Transverse colon (tissue), 4 donors: Measurements from ENCODE around the gene PKD2. TPM values are rescaled to one million over a fixed set of nuclear protein-coding genes. Genes with fewer than 3 reads are reported as not detected.

Experiments used
- DNase-seq: peaks from one replicate; pipeline ENCODE4 v3.0.0-alpha.2; 2019
- H3K27ac ChIP-seq, 4 donors: fragments of 200-600 bp; sonication (generic); 2 replicates each; pipeline ENCODE4 v1.5.1; 2016 to 2018; ENCODE audit warnings: inconsistent platforms in 4 of 4
- H3K27me3 ChIP-seq: fragments of 200-600 bp; sonication (generic); 2 replicates; pipeline ENCODE4 v1.5.1; 2017; ENCODE audit warnings: inconsistent platforms
- H3K36me3 ChIP-seq, 4 donors: fragments of 200-600 bp; sonication (generic); 2 replicates each; pipeline ENCODE4 v1.5.1; 2017 to 2019; ENCODE audit warnings: inconsistent platforms in 4 of 4
- H3K4me1 ChIP-seq, 4 donors: fragments of 200-600 bp; sonication (generic); 2 replicates each; pipeline ENCODE4 v1.5.1; 2017 to 2020; ENCODE audit warnings: inconsistent platforms in 4 of 4
- H3K4me3 ChIP-seq, 4 donors: fragments of 200-600 bp; sonication (generic); 1 replicate in 1 of 4; 2 replicates in 3 of 4; pipeline versions ENCODE4 v1.5.1 to v1.6.1; 2017 to 2019; ENCODE audit warnings: inconsistent platforms in 4 of 4
- H3K9me3 ChIP-seq, 2 donors: fragments of 200-600 bp; sonication (generic); 2 replicates each; pipeline ENCODE4 v1.5.1; 2017 to 2019; ENCODE audit warnings: inconsistent platforms in 2 of 2
- EP300 ChIP-seq: sonication (generic); formaldehyde crosslinking; IDR thresholded peaks from one replicate; pipeline ENCODE4 v1.6.1; 2017; ENCODE audit warnings: antibody characterized with exemption, low read depth
- POLR2A ChIP-seq: fragments of 450-650 bp; IDR thresholded peaks from one replicate; pipeline ENCODE4 v1.6.1; 2016; ENCODE audit warnings: antibody characterized with exemption, mild to moderate bottlenecking, moderate library complexity
- POLR2AphosphoS5 ChIP-seq, 3 donors: sonication (generic); formaldehyde crosslinking; IDR thresholded peaks; one replicate each; pipeline ENCODE4 v1.6.1; 2016; ENCODE audit warnings: antibody characterized with exemption in 3 of 3
- WGBS, 2 donors: methylation state at CpG; one replicate each; pipeline ENCODE4 v1.1.5; 2018; ENCODE audit warnings: low coverage in 1 of 2; 5-methylcytosine and 5-hydroxymethylcytosine counted together
- in situ Hi-C, 4 donors: fragments of 200-750 bp; cut with MboI; loops; one replicate each; pipeline versions ENCODE4 v1.15.0 to v1.15.1; 2017; ENCODE audit warnings: low sequenced_read_pairs in 3 of 4, low pct_ligation_motif_present in 1 of 4, low pct_unique_long_range_greater_than_20kb in 1 of 4
- intact Hi-C: fragments of 100-400 bp; cut with DNase I; formaldehyde crosslinking; loops from one replicate; pipeline ENCODE4 v1.15.1; 2023; ENCODE audit warnings: low total_unique reads
- total RNA-seq, 4 donors: library from RNA; depleted of rRNA; stranded (reverse); fragments of >200 nt; gene quantifications; one replicate each; pipeline ENCODE4 v1.1.0, GENCODE V29; 2016
- TF ChIP-seq, protein P1 (sequence below), 5 experiments: fragments of 200-600 bp in 3 of 5; fragments of 450-650 bp in 2 of 5; sonication (generic) in 3 of 5; IDR thresholded peaks; 1 replicate in 2 of 5; 2 replicates in 3 of 5; pipeline ENCODE4 v1.5.1; 2016 to 2017; ENCODE audit warnings: antibody characterized with exemption in 5 of 5, inconsistent platforms in 3 of 5, mild to moderate bottlenecking in 2 of 5, moderate library complexity in 1 of 5

Gene PKD2
- total RNA-seq, 4 donors from 2014 or later: 15.7 to 48.0 (median 21.5) TPM

DNA sequence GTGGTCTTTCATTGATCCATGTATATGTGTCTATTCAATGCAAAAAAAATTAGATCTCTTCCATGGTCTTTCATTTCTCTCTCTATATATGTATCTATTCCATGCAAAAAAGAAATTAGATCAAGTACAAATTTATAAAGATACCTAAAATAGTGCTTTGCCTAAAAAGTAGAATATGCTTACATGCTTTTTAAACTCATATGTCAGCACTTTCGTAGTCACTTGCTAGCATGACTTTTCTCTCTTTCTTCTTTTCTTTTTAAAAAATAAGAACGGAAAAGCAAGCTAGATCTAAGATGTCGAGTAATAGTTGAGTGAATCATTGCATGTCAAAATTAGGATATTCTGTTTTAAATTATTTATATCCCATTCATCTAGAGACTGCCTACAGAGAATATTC is 50.9 kb downstream of the PKD2 start:
- 98% methylated on average over 3 of the region's 3 CpGs for WGBS, 2 donors
- no peaks in the 10 kb centered on the region for H3K27me3 ChIP-seq
- no peak overlapping the region for H3K4me3 ChIP-seq
- no peaks in the 10 kb centered on the region for H3K9me3 ChIP-seq
- H3K4me1 ChIP-seq: peaks cover 0 to 14% (median 0%) of the 10 kb centered on the region in 4 donors
- intact Hi-C loops (no loop called here), in situ Hi-C loops (loop anchor here in 3 of 4 donors (10.0 kb wide), 1 partner anchor 147 kb away; no protein-coding TSS in a partner anchor)
- DNase-seq: no peak
- H3K36me3 ChIP-seq: peaks cover 0 to 26% (median 0%) of the 10 kb centered on the region in 4 donors
- H3K27ac ChIP-seq: no peak overlapping the region
- no peak for TF ChIP-seq EP300
- TF ChIP-seq, protein P1, sequence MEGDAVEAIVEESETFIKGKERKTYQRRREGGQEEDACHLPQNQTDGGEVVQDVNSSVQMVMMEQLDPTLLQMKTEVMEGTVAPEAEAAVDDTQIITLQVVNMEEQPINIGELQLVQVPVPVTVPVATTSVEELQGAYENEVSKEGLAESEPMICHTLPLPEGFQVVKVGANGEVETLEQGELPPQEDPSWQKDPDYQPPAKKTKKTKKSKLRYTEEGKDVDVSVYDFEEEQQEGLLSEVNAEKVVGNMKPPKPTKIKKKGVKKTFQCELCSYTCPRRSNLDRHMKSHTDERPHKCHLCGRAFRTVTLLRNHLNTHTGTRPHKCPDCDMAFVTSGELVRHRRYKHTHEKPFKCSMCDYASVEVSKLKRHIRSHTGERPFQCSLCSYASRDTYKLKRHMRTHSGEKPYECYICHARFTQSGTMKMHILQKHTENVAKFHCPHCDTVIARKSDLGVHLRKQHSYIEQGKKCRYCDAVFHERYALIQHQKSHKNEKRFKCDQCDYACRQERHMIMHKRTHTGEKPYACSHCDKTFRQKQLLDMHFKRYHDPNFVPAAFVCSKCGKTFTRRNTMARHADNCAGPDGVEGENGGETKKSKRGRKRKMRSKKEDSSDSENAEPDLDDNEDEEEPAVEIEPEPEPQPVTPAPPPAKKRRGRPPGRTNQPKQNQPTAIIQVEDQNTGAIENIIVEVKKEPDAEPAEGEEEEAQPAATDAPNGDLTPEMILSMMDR (IDR thresholded peaks at IDR 0.05): no peak
- no peak for TF ChIP-seq POLR2A
- no peak for TF ChIP-seq POLR2AphosphoS5 (IDR thresholded peaks at IDR 0.05)

DNA sequence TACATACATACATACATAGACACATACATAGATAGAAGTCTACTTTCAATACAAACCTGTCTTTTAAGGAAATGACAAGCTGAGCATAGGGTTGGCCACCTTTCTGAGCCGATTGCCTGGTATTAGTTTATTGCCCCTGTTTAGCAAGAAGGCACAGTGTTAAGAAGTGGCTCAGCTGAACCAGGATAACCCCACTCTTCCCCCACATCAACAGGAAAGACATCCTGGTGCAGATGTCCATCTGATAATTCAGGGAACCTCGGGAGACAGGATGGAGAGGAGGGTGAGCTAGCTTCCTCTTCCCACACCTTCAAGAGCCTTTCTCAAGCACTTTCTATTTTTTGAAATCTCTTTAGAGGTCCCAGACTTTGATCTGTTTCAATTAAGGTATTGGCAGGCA is 52.3 kb downstream of the PKD2 start:
- H3K27ac ChIP-seq: no peak overlapping the region

DNA sequence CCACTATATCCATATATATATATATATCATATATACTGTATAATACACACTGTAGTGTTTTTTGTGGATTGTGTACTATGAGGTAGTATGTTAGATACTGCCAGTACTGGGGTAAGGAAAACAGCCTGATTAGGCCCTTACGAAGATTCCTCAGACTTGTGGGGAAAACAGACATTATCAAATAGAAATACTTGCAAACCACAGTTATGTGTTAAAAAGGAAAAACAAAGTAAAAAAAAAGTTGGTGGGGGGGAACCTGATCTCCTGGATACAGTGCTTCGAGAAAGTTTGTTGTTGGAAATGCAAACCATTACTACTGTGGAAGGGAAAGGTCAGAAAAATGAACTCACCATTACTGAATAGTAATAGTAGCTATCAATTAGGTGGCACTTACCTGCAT is 53.0 kb downstream of the PKD2 start:
- WGBS, 2 donors: 88 to 92% methylated on average over 2 of the region's 2 CpGs
- no peak overlapping the region for H3K4me3 ChIP-seq
- intact Hi-C loops (no loop called here), in situ Hi-C loops (no loop called here)
- peaks cover 0 to 19% (median 0%) of the 10 kb centered on the region in 4 donors for H3K4me1 ChIP-seq
- DNase-seq: no peak
- peaks cover 0 to 28% (median 1%) of the 10 kb centered on the region in 4 donors for H3K36me3 ChIP-seq
- H3K9me3 ChIP-seq: no peaks in the 10 kb centered on the region
- no peaks in the 10 kb centered on the region for H3K27me3 ChIP-seq
- no peak for TF ChIP-seq POLR2AphosphoS5 (IDR thresholded peaks at IDR 0.05)
- TF ChIP-seq, protein P1 (IDR thresholded peaks at IDR 0.05): no peak
- no peak for TF ChIP-seq EP300
- TF ChIP-seq POLR2A: no peak
- no peak overlapping the region for H3K27ac ChIP-seq

More for the DNA sequence above, 52.3 kb downstream of the PKD2 start:
- H3K9me3 ChIP-seq: no peaks in the 10 kb centered on the region
- no peak for TF ChIP-seq EP300
- TF ChIP-seq POLR2AphosphoS5 (IDR thresholded peaks at IDR 0.05): no peak
- TF ChIP-seq, protein P1 (IDR thresholded peaks at IDR 0.05): no peak
- no peak for TF ChIP-seq POLR2A
- H3K4me1 ChIP-seq: peaks cover 0 to 19% (median 0%) of the 10 kb centered on the region in 4 donors
- H3K36me3 ChIP-seq: peaks cover 0 to 26% (median 0%) of the 10 kb centered on the region in 4 donors
- H3K4me3 ChIP-seq: no peak overlapping the region
- 37 to 53% methylated on average over 2 of the region's 2 CpGs for WGBS, 2 donors
- intact Hi-C loops (no loop called here), in situ Hi-C loops (loop anchor here in 3 of 4 donors (10.0 kb wide), 1 partner anchor 145 kb away; no protein-coding TSS in a partner anchor)
- DNase-seq: no peak
- no peaks in the 10 kb centered on the region for H3K27me3 ChIP-seq

DNA sequence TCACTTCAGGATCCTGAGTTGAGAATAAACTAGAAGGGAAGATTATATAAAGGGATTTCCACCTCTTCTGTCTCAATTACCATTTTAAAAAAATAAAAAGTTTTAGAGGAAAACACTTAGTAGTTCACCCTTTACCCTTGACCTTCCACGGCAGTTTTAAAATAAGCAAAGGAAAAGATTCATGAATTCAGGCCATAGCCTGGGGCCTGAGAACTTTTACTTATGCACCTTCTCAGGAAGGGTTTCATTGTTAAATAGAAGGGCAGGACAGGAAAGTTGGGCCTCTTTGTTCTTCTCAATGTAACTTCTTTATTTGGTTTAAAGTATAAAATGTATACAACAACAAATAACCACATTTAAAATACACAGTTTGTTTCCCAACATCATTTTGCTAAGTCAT is 54.9 kb downstream of the PKD2 start:
- H3K27me3 ChIP-seq: no peaks in the 10 kb centered on the region
- peaks cover 0 to 34% (median 4%) of the 10 kb centered on the region in 4 donors for H3K36me3 ChIP-seq
- intact Hi-C loops (no loop called here), in situ Hi-C loops (no loop called here)
- WGBS, 2 donors: 54 to 66% methylated on average over 1 of the region's 1 CpG
- peak overlapping the region in 1 of 4 donors; percentile 21 for H3K27ac ChIP-seq
- H3K4me1 ChIP-seq: peaks cover 0 to 19% (median 0%) of the 10 kb centered on the region in 4 donors
- TF ChIP-seq POLR2A (no peak), EP300 (no peak), POLR2AphosphoS5 (IDR thresholded peaks at IDR 0.05) (no peak)
- TF ChIP-seq, protein P1 (IDR thresholded peaks at IDR 0.05): no peak
- no peaks in the 10 kb centered on the region for H3K9me3 ChIP-seq
- no peak for DNase-seq
- no peak overlapping the region for H3K4me3 ChIP-seq
